ENCODE measurements around the gene ROMO1. TPM values are rescaled to one million over a fixed set of nuclear protein-coding genes. Genes with fewer than 3 reads are reported as not detected.

ROMO1 gene
- total RNA-seq, 1 experiment from 2014 or later = 207 TPM

DNA sequence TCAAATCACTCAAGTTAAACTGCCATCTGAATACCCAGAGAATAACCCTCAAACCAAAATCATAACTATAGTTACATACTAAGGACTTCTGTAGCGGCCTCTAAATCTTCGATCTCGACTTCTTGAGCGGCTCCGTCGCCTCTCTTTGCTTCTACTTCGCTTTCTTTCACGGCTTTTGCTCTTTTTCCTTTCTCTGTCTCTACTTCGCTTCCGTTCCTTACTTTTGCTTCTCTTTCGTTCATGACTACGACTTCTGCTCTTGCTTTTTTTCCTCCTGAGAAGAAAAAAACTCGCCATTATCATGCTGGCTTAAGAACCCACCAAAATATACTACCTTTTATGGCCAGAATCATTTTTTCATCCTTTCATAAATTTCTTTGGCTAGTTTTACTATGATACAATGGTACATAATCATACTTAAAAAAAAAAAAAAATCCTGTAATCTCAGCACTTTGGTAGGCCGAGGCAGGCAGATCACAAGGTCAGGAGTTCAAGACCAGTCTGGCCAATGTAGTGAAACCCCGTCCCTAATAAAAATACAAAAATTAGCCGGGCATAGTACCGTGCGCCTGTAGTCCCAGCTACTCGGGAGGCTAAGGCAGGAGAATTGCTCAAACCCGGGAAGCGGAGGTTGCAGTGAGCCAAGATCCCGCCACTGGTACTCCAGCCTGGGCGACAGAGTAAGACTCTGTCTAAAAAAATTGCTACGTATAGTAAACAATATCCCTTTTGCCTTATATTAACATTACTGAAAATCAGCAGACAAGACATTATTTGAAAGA is 32.8 kb downstream of the ROMO1 start:
- Mint-ChIP-seq H3K27ac (peak overlapping the region in 1 of 3 experiments; percentile 10; a peak in 2 of 7 replicates), H3K9me3 (no peaks in the 10 kb centered on the region), H3K4me1 (peaks cover 5% of the 10 kb centered on the region in 2 experiments; a peak in 3 of 4 replicates), H3K4me3 (no peak overlapping the region), H3K27me3 (ENCODE audit: low read depth) (no peaks in the 10 kb centered on the region; the same call in 1 of the 2 replicates), H3K36me3 (ENCODE audit: insufficient read depth in 1 of 3, low read depth in 3 of 3) (peaks cover 49 to 95% (median 92%) of the 10 kb centered on the region in 3 experiments)
- Histone ChIP-seq H2BK12ac (ENCODE audit: insufficient read length, low read depth, low read length) (no peak overlapping the region), H2BK5ac (ENCODE audit: insufficient read length, low read length) (no peak overlapping the region), H3K56ac (ENCODE audit: insufficient read length, low read depth, low read length) (no peak overlapping the region), H3K27ac (ENCODE audit: insufficient read length, low read depth, low read length) (no peak overlapping the region), H2AFZ (ENCODE audit: low read length) (no peak overlapping the region), H3K4ac (ENCODE audit: low read depth, low read length) (no peak overlapping the region), H3K9me3 (ENCODE audit: control insufficient read depth, low read depth, low read length) (no peaks in the 10 kb centered on the region), H3K4me1 (ENCODE audit: insufficient read depth, low read length) (no peaks in the 10 kb centered on the region), H2BK120ac (ENCODE audit: low read depth, low read length, poor library complexity, severe bottlenecking) (no peak overlapping the region), H4K8ac (replicated peaks; ENCODE audit: insufficient read length, low read depth, low read length) (no peak overlapping the region), H2BK20ac (ENCODE audit: low read depth, low read length, poor library complexity, severe bottlenecking) (no peak overlapping the region), H3K79me1 (ENCODE audit: insufficient read depth, low read depth, low read length, poor library complexity, severe bottlenecking) (peaks cover 9% of the 10 kb centered on the region), H4K20me1 (ENCODE audit: control insufficient read depth, insufficient read depth, insufficient read length) (no peaks in the 10 kb centered on the region), H3K18ac (ENCODE audit: insufficient read length, low read depth, low read length) (no peak overlapping the region), H3K23ac (ENCODE audit: insufficient read length, low read depth, low read length) (no peak overlapping the region), H2AK5ac (ENCODE audit: insufficient read length, low read length) (no peak overlapping the region), H3K79me2 (ENCODE audit: insufficient read depth, low read length) (peaks cover 16% of the 10 kb centered on the region; the same call in 1 of the 2 replicates), H3K27me3 (ENCODE audit: insufficient read depth, low read length) (no peaks in the 10 kb centered on the region), H3K4me2 (ENCODE audit: insufficient read depth, insufficient read length, low read length) (no peak overlapping the region), H2BK15ac (ENCODE audit: low read depth, low read length) (no peak overlapping the region), H4K5ac (ENCODE audit: insufficient read length, low read depth, low read length) (no peak overlapping the region), H3K9ac (ENCODE audit: extremely low read depth, insufficient read length, low read length) (no peak overlapping the region), H3K14ac (ENCODE audit: insufficient read depth, low read length) (no peak overlapping the region), H4K91ac (ENCODE audit: insufficient read length, low read depth, low read length) (no peak overlapping the region), H3T11ph (ENCODE audit: low read length) (no peak overlapping the region), H3K23me2 (ENCODE audit: insufficient read length, low read depth, low read length, poor library complexity, severe bottlenecking) (no peaks in the 10 kb centered on the region)
- no CpG with 5 or more reads among the region's 24 CpGs for WGBS (ENCODE audit: extremely low coverage, insufficient read length, low lambda C conversion rate)
- TF ChIP-seq CTCF (conservative IDR thresholded peaks at IDR 0.05) = no peak
- no peak for DNase-seq

All from H9 (cell line).